GM19025 (cell line): ENCODE results near the gene WDR44.
"Not testable (repeated sequence)": the region's sequence is repeated elsewhere in the genome, so short reads cannot be mapped to it uniquely, and the experiment has no call there.

Experiments
- ATAC-seq: cut with Tn5 transposase; IDR thresholded peaks from one replicate; pipeline ENCODE4 v1.9.1; 2021; ENCODE audit warnings: mild to moderate bottlenecking, low read depth, moderate library complexity; ENCODE audit not compliant: unreplicated experiment

Gene WDR44

GRCh38 chrX:118470721-118471347 is 124.9 kb downstream of the WDR44 start:
- not testable (repeated sequence) for ATAC-seq

- ATAC-seq = no peak
These were observed 128.7 kb downstream of the WDR44 start for GRCh38 chrX:118474586-118474985.

GRCh38 chrX:118475903-118476302 is 130.0 kb downstream of the WDR44 start:
- no peak for ATAC-seq

- ATAC-seq = no peak
These were observed 134.3 kb downstream of the WDR44 start for GRCh38 chrX:118480172-118480571.

GRCh38 chrX:118482384-118482783 is 136.5 kb downstream of the WDR44 start:
- not testable (repeated sequence) for ATAC-seq

GRCh38 chrX:118484216-118484903 is 138.5 kb downstream of the WDR44 start:
- no peak for ATAC-seq

GRCh38 chrX:118486693-118487092 is 140.8 kb downstream of the WDR44 start:
- ATAC-seq = not testable (repeated sequence)

- no peak for ATAC-seq
These were observed 147.1 kb downstream of the WDR44 start for GRCh38 chrX:118493016-118493415.

- ATAC-seq = no peak
These were observed 147.9 kb downstream of the WDR44 start for GRCh38 chrX:118493653-118494297.

GRCh38 chrX:118495061-118495921 is 149.4 kb downstream of the WDR44 start, which contains the start of gene DOCK11:
Gene DOCK11 (plus strand): TSS chrX:118495815. CDS start chrX:118495972, 157 bp downstream.
- ATAC-seq = peak; percentile 64

- ATAC-seq = peak; percentile 45
These were observed 150.3 kb downstream of the WDR44 start for GRCh38 chrX:118495958-118496762.

GRCh38 chrX:118496763-118497079 is 150.8 kb downstream of the WDR44 start:
- peak; percentile 4 for ATAC-seq

GRCh38 chrX:118497180-118497818 is 151.4 kb downstream of the WDR44 start:
- ATAC-seq = no peak

- no peak for ATAC-seq
These were observed 152.4 kb downstream of the WDR44 start for GRCh38 chrX:118498351-118498750.

GRCh38 chrX:118498755-118499154 is 152.8 kb downstream of the WDR44 start:
- no peak for ATAC-seq

- no peak for ATAC-seq
These were observed 153.4 kb downstream of the WDR44 start for GRCh38 chrX:118499295-118499694.
